ENCODE measurements around the gene ARHGAP20.
"Not testable (repeated sequence)": the region's sequence is repeated elsewhere in the genome, so short reads cannot be mapped to it uniquely, and the experiment has no call there.

ARHGAP20 gene

GRCh38 chr11:110715541-110715940 lies 3.3 kb upstream of the ARHGAP20 start:
- no peak for DNase-seq (ENCODE audit: low read depth in 1 of 2, low spot score in 1 of 2)

GRCh38 chr11:110713449-110713776 lies 1.2 kb upstream of the ARHGAP20 start:
- no peak for DNase-seq (ENCODE audit: low read depth in 1 of 2, low spot score in 1 of 2)

- DNase-seq (ENCODE audit: low read depth in 1 of 2, low spot score in 1 of 2): no peak
Observed at GRCh38 chr11:110712659-110713448, 617 bp upstream of the ARHGAP20 start.

- no peak for DNase-seq (ENCODE audit: low read depth in 1 of 2, low spot score in 1 of 2)
Observed at GRCh38 chr11:110711448-110711775, 825 bp downstream of the ARHGAP20 start.

GRCh38 chr11:110710628-110711381 lies 1.4 kb downstream of the ARHGAP20 start:
- no peak for DNase-seq (ENCODE audit: low read depth in 1 of 2, low spot score in 1 of 2)

GRCh38 chr11:110704210-110704864 lies 7.9 kb downstream of the ARHGAP20 start:
- DNase-seq (ENCODE audit: low read depth in 1 of 2, low spot score in 1 of 2): no peak

GRCh38 chr11:110691926-110692325 lies 20.3 kb downstream of the ARHGAP20 start:
- no peak for DNase-seq (ENCODE audit: low read depth in 1 of 2, low spot score in 1 of 2)

- DNase-seq (ENCODE audit: low read depth in 1 of 2, low spot score in 1 of 2): no peak
Observed at GRCh38 chr11:110689306-110689705, 22.9 kb downstream of the ARHGAP20 start.

GRCh38 chr11:110679323-110679975 lies 32.8 kb downstream of the ARHGAP20 start:
- DNase-seq (ENCODE audit: low read depth in 1 of 2, low spot score in 1 of 2): no peak

- DNase-seq (ENCODE audit: low read depth in 1 of 2, low spot score in 1 of 2): no peak
Observed at GRCh38 chr11:110675548-110675947, 36.7 kb downstream of the ARHGAP20 start.

- no peak for DNase-seq (ENCODE audit: low read depth in 1 of 2, low spot score in 1 of 2)
Observed at GRCh38 chr11:110665689-110666465, 46.4 kb downstream of the ARHGAP20 start.

GRCh38 chr11:110655967-110656366 lies 56.3 kb downstream of the ARHGAP20 start:
- DNase-seq (ENCODE audit: low read depth in 1 of 2, low spot score in 1 of 2): no peak

GRCh38 chr11:110654456-110654855 lies 57.8 kb downstream of the ARHGAP20 start:
- no peak for DNase-seq (ENCODE audit: low read depth in 1 of 2, low spot score in 1 of 2)

GRCh38 chr11:110645253-110645652 lies 67.0 kb downstream of the ARHGAP20 start:
- no peak for DNase-seq (ENCODE audit: low read depth in 1 of 2, low spot score in 1 of 2)

GRCh38 chr11:110634370-110634769 lies 77.9 kb downstream of the ARHGAP20 start:
- no peak for DNase-seq (ENCODE audit: low read depth in 1 of 2, low spot score in 1 of 2)

GRCh38 chr11:110631551-110631950 lies 80.7 kb downstream of the ARHGAP20 start:
- DNase-seq (ENCODE audit: low read depth in 1 of 2, low spot score in 1 of 2): no peak

GRCh38 chr11:110629594-110629993 lies 82.6 kb downstream of the ARHGAP20 start:
- no peak for DNase-seq (ENCODE audit: low read depth in 1 of 2, low spot score in 1 of 2)

GRCh38 chr11:110621826-110622225 lies 90.4 kb downstream of the ARHGAP20 start:
- no peak for DNase-seq (ENCODE audit: low read depth in 1 of 2, low spot score in 1 of 2)

GRCh38 chr11:110619366-110619765 lies 92.9 kb downstream of the ARHGAP20 start:
- not testable (repeated sequence) for DNase-seq (ENCODE audit: low read depth in 1 of 2, low spot score in 1 of 2)

- no peak for DNase-seq (ENCODE audit: low read depth in 1 of 2, low spot score in 1 of 2)
Observed at GRCh38 chr11:110614031-110614430, 98.2 kb downstream of the ARHGAP20 start.

All from activated CD4-positive, alpha-beta T cell treated with anti-CD3 and anti-CD28 coated beads, Interleukin-2, amount 50 U/mL, for 24 hours (primary cell).